ENCODE data around the gene STOML3.

The STOML3 gene

DNA sequence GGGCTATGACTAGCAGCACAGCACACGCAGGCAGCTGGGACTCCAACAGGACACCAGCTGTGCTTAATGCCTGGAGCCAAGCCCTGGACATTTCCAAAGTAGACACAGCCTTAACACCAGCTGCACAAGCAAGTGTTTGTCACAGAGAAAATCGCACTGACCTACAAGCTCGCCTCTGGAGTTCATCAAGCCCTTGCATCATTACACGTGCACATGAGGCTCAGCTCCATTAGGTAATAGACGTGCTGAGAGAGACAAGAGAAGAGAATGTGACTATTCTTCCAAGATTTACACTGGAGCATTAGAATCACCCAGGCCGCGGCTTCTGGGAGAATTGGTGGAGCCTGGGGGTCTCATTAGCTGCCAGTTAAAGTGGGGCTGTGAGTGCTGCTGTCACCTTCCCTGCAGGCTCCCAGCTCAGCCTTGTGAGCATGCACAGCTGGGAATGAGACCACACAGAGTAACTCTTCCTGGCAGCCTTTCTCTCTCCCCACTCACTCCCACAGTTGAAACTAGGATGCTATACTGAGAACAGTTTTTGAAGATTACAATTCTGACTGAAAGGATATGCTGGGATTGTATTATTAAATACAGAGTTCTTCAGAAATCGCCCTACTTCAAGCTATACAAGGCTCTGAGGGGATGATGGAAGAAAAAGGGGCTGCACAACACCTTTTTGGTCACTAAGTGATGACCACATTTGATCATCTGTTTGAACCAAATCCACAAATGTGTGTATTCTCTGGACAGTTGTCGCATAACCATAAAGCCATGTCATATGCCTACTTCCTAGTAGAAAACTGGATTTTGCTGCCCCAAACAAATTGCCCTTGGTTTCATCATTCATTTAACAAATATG, 10.5 kb downstream of the STOML3 start:
- no peak for DNase-seq

DNA sequence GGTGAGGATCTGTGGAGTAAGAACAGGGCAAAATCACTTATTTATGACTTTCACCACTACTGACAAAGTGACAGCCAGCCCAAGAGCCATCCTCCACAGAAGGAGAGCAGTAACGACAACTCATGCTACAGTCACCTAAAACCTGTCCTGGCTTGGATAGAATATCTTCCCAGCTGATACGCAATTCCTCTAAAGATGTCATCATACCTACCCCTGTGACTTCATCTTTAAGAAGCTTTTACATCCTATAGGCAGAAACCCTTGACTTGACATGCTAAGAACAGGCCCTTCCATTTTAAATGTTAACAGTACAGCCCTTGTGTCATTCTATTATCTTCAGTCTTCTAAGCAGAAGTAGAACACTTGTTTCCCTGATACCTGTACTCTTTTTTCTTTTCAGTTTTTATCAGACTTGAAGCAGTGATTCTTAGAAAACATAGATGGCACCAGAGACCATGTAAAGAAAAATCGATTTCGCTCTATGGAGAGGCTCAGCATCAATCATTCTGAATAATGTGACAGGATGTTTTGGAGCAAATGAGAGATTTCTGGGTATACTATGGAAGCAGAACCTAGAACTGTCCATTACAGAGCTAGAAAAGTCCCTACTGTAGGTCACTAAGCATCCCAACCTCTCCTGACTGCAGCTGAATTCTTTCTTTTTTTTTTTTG, 20.1 kb downstream of the STOML3 start:
- no peak for DNase-seq

DNA sequence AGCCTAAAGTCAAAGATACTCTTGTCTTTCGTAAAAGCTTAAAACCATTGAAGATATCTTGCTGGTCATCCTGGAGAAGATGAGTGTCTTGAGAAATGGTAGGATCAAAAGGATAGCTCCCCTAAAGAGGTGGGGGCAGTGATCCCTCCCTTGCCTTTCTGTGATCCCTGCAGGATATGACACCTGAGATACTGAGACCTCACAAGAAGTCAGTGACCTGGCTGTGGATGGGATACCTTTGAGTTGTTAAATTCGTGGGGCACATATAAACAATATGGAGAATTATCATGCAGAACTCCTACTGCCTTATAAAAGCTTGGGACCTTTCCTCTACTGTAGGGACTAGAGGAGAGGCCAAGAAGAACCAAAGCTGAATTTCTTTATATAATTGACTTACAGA, 21.4 kb downstream of the STOML3 start:
- no peak for DNase-seq

DNA sequence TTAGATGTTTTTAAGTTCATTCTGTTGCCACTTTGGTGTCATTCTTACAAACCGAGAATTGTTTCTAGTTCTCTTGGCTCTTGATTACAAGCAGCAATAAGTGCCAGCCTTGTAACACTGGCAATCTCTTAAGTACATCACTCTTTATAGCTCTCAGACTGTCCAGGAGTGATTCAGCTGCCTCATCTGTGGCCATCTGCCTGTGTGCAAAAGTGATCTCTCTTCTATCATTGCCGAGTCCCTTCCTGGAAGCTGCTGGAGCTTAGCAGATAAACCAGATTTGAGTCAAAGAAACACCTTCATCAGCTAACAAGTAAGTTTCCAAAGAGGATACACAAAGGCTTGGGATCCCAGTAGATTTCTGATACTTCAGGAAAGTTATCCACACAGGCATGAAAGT, 23.2 kb downstream of the STOML3 start:
- no peak for DNase-seq

DNA sequence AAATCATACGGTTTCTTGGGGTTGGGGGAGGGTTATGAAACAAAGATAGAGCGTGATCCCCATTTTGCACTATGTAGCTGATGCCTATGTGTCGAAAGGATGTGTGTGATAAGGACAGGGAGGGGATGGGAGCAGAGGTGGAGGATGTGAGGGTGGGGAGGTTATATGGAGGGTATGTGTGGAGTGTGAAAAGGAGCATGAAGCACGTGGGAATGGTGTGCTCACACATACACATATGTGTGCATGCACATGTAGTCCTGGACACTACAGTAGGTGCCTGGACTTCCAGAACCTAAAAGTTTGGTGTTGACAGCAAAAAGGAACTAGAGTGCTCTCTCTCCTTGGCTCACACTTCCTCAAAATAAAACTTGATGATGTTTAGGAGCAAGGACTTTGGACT, 25.4 kb downstream of the STOML3 start:
- no peak for DNase-seq

DNA sequence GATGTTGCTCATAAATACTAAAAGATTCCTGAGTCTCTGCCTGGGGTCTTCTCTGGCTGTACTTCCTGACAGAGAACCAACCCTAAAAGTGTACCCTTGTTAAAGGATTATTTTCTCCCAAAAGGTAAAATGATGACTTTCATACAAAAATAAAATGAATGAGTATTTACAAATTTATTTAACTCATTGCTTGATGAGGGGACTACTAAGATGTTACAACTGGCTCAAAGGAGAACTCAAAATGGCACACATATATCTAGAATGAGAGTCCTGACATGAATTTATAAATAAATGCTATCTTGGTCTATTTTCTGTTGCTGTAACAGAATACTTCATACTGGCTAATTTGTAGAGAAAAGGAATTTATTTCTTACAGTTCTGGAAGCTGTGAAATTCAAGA, 30.5 kb downstream of the STOML3 start:
- no peak for DNase-seq

DNA sequence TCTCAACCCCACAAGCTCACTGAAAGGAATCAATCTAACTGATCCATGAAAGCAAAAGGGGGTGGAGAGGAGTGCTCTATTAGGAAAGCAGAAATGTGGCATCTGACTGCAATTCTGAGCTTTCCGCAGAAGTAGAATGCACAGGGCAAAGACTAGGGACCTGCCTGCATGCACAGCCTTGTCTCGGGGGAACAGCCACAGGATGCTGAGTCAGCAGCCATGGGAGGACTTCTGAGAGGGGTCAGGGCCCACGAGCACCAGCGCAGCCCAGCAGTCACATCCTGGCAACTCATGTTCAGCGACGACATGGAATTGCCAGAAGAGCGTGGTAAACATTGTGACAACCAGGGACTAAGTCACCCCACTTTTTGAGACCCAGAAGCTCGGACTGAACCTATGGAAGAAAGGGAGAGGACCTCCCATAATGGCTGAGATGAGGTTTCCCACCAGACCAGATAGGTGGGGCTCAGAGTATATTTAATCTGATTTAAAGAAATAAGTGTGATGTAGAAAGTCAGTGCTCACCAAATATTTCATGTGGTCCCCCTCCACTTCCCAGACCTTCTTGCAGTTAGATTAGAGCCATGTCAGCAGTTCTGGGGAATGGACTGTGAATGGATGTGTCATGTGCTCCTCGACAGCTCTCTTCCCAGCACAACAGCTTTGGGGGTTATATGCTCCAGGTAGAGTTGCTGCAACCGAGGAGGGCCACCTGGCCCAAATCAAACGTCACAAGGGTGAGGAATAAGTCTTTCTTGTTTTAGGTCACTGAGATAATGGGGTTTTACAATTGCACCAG, 32.6 kb downstream of the STOML3 start:
- DNase-seq: no peak

DNA sequence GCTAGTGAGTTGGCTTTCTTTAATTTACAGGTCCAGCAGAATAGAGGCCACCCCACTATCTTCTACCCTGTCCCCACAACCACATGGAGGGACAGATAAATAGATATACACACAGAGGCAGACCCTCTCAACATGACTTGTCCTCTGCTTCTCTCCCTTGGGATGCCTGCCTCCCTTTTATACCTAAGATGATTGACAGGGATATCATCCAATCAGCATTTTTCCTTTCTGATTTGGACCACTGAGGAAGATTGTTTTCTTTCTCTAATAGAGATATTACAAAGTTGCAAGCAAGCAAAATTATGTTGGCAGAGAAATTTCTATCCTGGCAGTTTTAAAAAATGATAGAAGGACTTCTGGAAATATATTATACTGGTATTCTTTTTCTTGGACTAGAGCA, 35.8 kb downstream of the STOML3 start:
- DNase-seq: no peak

DNA sequence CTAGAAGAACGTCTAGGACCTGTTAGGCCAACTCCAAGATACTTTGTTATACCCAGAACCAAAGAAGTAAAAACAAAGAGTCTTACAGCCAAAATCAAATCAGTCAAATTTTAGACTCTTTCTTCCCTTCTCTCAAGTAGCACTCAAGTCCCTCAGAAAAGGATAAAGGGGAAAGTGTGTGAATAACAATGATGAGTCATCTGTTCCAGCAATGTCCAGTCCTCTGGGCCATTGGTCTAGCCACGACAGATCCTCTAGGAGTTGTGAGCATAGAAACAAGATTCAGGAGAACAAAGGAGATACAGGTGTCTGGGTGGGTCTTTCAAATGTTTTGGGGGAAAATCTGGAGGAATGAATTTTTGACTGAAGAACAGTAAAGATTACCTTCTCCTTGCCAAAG, 36.3 kb downstream of the STOML3 start:
- DNase-seq: no peak

DNA sequence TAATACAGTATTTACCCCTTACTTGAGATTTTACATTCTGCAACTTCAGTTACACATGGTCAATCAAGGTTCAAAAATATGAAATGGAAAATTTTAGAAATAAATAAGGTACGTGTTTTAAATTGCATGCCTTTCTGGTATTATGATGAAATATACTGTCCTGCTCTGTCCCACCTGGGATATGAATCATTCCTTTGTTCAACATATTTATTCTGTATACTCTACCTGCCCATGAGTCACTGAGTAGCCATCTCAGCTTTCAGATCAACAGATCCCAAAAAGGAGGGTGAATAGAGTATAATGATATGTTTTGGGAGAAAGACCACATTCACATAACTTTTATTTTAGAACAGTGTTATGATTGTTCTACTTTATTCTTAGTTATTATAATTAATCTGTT, 37.8 kb downstream of the STOML3 start:
- DNase-seq: no peak

DNA sequence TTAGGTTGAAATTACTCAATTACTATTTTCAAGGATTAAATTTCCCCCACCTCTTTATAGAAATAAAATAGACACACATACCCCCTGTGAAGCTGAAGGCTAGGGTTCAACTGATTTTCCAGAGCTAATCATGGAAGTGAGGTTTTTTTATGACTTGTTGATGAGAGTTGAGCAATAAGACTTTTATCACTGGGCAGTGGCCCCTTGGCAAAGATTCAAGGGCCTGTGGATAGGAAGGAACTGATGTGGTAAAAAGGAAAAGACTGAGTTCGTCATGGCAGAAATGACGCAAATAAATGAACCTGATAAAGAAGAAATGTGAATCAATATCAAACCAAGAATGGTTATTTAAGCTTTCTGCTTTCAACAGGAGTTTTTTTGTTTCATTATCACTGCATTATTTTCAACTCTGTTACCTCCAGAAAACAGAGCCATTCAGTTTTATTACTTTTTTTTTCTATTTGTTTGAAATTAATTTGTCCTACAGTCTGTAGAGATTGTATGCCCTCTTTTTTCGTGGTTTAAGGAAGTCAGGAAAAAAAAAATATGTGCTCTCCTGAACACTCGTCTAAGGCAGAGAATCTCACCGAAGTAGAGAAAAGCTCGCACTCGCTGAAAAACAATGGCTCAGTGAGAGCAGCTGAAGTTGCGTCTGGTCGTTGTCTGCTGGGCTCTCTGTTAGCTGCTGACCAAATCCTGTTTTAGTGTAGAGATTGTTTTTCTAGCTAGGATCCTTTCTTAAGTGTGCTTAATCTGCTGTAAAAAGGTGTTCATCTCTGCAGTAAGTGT, 38.9 kb downstream of the STOML3 start:
- no peak for DNase-seq

DNA sequence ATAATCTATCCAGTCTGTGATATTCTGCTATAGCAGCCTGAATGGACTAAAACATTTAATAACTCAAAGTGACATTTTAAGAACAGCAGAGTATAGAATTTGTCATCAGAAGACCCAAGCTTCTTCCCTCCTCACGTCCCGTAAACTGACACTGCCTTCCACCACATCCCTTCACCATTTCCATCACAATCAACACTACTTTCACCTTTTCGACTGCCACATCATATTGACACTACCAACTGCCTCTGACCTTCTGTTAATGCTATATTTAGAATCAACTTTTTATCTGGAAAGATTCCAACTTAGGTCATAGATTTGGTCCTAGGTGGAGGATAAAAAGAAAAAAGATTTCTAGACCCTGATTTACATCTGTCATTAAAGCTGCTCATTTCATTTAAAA, 39.6 kb downstream of the STOML3 start:
- DNase-seq: no peak

DNA sequence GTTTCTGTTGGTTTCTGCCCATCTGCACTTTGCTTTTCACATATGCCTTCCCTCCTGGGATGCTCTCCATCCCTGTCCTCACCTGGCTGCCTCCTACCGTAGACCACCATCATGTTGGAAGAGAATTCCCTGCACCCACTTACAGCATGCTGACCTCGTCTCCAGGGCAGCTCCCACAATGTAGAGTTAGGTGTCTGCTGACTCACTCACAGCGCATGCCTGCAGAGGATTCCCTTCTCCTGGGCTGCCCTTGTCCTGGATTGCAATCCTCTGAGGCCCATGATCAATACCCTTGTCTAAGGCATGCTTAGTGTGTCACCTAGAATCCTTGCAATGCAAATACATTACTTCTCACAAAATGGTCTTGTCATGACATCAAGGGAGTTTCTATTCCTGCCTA, 43.6 kb downstream of the STOML3 start:
- DNase-seq: no peak

DNA sequence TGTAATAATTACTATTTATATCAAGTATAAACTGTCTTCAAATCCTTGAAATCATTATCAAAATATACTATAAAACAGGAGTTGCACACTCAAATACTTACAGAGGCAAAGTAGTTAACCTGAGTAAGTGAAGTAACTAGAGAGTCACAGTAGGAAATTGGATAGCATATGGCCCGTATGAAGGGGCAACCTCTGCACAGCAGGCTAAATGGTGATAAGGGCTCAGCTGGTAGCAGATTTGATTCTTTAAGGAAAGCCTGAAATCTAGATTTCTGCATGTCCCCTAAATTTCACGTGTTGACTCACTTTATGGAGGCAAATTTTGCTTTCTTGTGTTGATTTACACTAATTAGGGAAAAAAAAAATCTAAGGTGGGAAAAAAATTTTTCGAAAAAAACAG, 46.4 kb downstream of the STOML3 start:
- no peak for DNase-seq

DNA sequence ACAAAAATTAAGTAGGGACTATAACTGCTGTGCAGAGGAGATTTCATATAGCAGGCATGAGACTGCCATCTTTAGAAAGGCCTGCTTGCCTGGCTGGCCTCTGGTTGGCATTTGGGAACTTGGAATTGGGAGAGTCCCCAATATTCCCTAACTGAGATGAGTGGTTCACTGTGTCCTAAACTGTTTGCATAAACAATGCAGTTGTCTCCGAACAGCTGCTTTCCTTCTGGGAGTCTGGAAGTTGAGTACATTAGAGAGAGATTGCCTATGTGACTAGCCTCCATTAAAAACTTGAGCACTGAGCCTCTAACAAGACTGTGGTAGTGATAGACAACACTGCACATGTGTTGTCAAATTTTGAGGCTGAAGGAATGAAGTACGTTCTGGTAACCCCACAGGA, 47.4 kb downstream of the STOML3 start:
- DNase-seq: no peak

DNA sequence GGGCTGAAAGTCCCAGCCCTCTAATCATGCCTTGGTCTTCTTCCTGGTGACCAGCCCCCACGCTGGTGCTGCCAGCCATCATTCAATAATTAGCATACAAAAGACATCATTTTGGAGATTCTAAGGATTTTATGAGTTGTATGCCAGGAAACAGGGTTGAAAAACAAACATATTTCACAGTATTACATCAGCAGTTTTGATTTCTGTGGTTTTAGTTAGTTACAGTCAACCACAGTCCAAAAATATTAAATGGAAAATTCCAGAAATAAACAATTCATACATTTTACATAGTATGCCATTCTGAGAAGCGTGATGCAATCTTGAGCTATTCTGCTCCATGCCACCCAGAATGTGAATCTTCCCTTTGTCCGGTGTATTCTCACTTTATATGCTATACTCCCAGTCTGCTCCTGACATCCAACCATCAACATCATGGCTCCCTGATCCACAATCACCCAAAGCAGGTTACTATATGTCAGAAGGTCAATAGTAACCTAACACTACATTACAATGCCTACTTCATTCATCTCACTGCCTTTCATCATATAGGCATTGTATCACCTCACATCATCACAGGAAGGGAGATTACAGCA, 49.2 kb downstream of the STOML3 start:
- DNase-seq: no peak

DNA sequence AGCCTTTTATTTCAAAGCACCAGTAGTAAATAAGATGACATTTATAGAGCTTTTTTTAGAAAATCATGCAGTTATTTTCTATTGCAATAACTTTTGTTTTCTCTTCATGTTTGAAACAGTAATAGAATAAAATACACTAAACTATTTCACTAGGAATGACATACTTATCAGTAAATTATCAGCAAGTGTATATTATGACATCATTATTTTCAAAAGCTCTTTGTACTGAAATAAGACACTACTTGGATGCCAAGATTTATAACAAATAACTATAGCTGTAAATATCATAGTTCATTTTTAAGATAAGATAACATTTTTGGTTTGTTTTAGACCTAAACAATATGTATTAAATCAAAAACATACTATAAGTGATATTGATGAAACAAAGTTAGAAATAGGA, 56.8 kb downstream of the STOML3 start:
- DNase-seq: no peak

DNA sequence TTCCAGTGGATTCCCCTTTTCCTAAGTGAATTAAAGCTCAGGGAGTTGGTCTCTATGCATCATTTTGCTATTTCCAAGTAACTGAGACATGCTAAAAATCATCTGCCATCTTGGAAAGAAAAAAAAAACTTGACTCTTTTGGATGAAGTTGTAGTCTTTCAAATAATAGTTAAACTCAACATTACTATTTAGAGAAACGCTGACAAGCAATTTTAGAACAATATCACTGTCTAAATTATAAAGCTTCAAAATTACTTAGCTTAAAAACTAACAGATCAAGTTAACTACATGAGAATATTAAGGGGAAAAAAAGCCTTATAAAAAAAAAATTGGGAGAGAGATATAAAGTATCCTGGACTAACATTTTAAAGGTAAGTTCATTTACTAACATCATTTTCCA, 68.5 kb downstream of the STOML3 start:
- DNase-seq: no peak

DNA sequence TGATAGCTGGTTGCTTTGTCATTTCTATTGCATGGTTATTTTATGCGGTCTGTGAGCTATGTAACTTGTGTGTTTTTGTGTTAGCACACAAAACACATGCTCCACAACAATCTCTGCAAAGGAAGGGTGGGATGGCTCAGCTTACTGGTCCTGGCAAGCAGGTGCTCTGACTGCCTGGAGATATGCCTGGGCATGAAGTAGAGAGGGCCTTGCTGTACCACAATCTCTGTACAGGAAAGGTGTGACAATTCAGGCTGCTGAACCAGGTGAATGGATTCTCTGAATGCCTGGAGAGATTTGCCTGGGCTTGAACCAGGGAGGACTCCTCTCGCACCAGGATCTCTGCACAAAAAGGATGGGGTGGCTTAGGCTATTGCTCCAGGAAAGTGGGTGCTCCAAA, 69.5 kb downstream of the STOML3 start:
- no peak for DNase-seq

All from cortex of kidney (tissue), 1 donor.